ENCODE measurements around the gene NEIL1.
"Not testable (repeated sequence)": the region's sequence is repeated elsewhere in the genome, so short reads cannot be mapped to it uniquely, and the experiment has no call there.

Gene NEIL1

GRCh38 chr15:75333654-75334419, 13.0 kb upstream of the NEIL1 start:
- not testable (repeated sequence) for DNase-seq

- DNase-seq: no peak
These were observed 11.5 kb upstream of the NEIL1 start for GRCh38 chr15:75335313-75335704.

GRCh38 chr15:75335705-75336355, 11.0 kb upstream of the NEIL1 start, which contains the start of gene COMMD4:
TSS of gene COMMD4 (plus strand) at chr15:75336063. CDS start at chr15:75336090, 27 bp downstream.
- peak; percentile 79 for DNase-seq

- DNase-seq: no peak
These were observed 8.1 kb upstream of the NEIL1 start for GRCh38 chr15:75338661-75339240.

- no peak for DNase-seq
These were observed 7.2 kb upstream of the NEIL1 start for GRCh38 chr15:75339531-75340240.

- DNase-seq: no peak
These were observed 4.6 kb upstream of the NEIL1 start for GRCh38 chr15:75342221-75342620.

- not testable (repeated sequence) for DNase-seq
These were observed 2.9 kb upstream of the NEIL1 start for GRCh38 chr15:75343953-75344352.

- DNase-seq: peak; percentile 77
These were observed 589 bp downstream of the NEIL1 start for GRCh38 chr15:75347222-75348033.

- no peak for DNase-seq
These were observed 1.3 kb downstream of the NEIL1 start for GRCh38 chr15:75348034-75348561.

GRCh38 chr15:75348562-75349350, 1.9 kb downstream of the NEIL1 start:
- DNase-seq: no peak

- not testable (repeated sequence) for DNase-seq
These were observed 2.5 kb downstream of the NEIL1 start for GRCh38 chr15:75349351-75349669.

- DNase-seq: peak; percentile 64
These were observed 3.2 kb downstream of the NEIL1 start for GRCh38 chr15:75349851-75350588.

- DNase-seq: no peak
These were observed 3.9 kb downstream of the NEIL1 start for GRCh38 chr15:75350601-75351361.

GRCh38 chr15:75352186-75353080, 5.6 kb downstream of the NEIL1 start:
- DNase-seq: no peak

GRCh38 chr15:75353604-75354003, 6.8 kb downstream of the NEIL1 start:
- DNase-seq: no peak

- no peak for DNase-seq
These were observed 7.6 kb downstream of the NEIL1 start for GRCh38 chr15:75354454-75354853.

- DNase-seq: no peak
These were observed 8.5 kb downstream of the NEIL1 start for GRCh38 chr15:75355369-75355768.

- no peak for DNase-seq
These were observed 9.2 kb downstream of the NEIL1 start for GRCh38 chr15:75356006-75356405.

GRCh38 chr15:75356517-75356916, 9.7 kb downstream of the NEIL1 start:
- DNase-seq: no peak
